ENCODE results near the gene ACVR2A.

- TF ChIP-seq POLR2AphosphoS5 (IDR thresholded peaks at IDR 0.05; ENCODE audit: low read depth, low read length) = no peak
- TF ChIP-seq TAF1 (IDR thresholded peaks at IDR 0.05; ENCODE audit: borderline replicate concordance, insufficient read depth, low read length) = no peak
- TF ChIP-seq, protein P1, sequence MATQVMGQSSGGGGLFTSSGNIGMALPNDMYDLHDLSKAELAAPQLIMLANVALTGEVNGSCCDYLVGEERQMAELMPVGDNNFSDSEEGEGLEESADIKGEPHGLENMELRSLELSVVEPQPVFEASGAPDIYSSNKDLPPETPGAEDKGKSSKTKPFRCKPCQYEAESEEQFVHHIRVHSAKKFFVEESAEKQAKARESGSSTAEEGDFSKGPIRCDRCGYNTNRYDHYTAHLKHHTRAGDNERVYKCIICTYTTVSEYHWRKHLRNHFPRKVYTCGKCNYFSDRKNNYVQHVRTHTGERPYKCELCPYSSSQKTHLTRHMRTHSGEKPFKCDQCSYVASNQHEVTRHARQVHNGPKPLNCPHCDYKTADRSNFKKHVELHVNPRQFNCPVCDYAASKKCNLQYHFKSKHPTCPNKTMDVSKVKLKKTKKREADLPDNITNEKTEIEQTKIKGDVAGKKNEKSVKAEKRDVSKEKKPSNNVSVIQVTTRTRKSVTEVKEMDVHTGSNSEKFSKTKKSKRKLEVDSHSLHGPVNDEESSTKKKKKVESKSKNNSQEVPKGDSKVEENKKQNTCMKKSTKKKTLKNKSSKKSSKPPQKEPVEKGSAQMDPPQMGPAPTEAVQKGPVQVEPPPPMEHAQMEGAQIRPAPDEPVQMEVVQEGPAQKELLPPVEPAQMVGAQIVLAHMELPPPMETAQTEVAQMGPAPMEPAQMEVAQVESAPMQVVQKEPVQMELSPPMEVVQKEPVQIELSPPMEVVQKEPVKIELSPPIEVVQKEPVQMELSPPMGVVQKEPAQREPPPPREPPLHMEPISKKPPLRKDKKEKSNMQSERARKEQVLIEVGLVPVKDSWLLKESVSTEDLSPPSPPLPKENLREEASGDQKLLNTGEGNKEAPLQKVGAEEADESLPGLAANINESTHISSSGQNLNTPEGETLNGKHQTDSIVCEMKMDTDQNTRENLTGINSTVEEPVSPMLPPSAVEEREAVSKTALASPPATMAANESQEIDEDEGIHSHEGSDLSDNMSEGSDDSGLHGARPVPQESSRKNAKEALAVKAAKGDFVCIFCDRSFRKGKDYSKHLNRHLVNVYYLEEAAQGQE (IDR thresholded peaks at IDR 0.05; ENCODE audit: insufficient read depth in 1 of 2, low read depth in 2 of 2, low read length in 2 of 2) = no peak
- no peak for TF ChIP-seq SIN3A (IDR thresholded peaks at IDR 0.05; ENCODE audit: borderline replicate concordance, insufficient read depth, low read length)
- TF ChIP-seq FOXP2 (optimal IDR thresholded peaks at IDR 0.05; ENCODE audit: borderline replicate concordance, extremely low read depth, extremely low read length, insufficient read depth) = no peak
These were observed 38.0 kb upstream of the ACVR2A start for GRCh38 chr2:147806846-147807245.

All from PFSK-1 (cell line).